HG03571 (cell line): ENCODE data around the gene SLC6A3.
"Not testable (repeated sequence)": the region's sequence is repeated elsewhere in the genome, so short reads cannot be mapped to it uniquely, and the experiment has no call there.

Experiments used
- ATAC-seq: cut with Tn5 transposase; IDR thresholded peaks from one replicate; pipeline ENCODE4 v1.9.1; 2021; ENCODE audit not compliant: unreplicated experiment

SLC6A3 gene

GRCh38 chr5:1478271-1479035 is 33.2 kb upstream of the SLC6A3 start:
- ATAC-seq: no peak

- ATAC-seq: no peak
These were observed 32.1 kb upstream of the SLC6A3 start for GRCh38 chr5:1477341-1477740.

- ATAC-seq: no peak
These were observed 31.7 kb upstream of the SLC6A3 start for GRCh38 chr5:1476967-1477310.

- ATAC-seq: no peak
These were observed 31.1 kb upstream of the SLC6A3 start for GRCh38 chr5:1476181-1476966.

GRCh38 chr5:1475544-1475900 is 30.3 kb upstream of the SLC6A3 start:
- not testable (repeated sequence) for ATAC-seq

- no peak for ATAC-seq
These were observed 29.8 kb upstream of the SLC6A3 start for GRCh38 chr5:1474866-1475543.

- no peak for ATAC-seq
These were observed 29.1 kb upstream of the SLC6A3 start for GRCh38 chr5:1474183-1474839.

GRCh38 chr5:1473746-1474145 is 28.5 kb upstream of the SLC6A3 start:
- ATAC-seq: no peak

GRCh38 chr5:1472964-1473628 is 27.9 kb upstream of the SLC6A3 start:
- no peak for ATAC-seq

GRCh38 chr5:1471997-1472963 is 27.0 kb upstream of the SLC6A3 start:
- ATAC-seq: no peak

GRCh38 chr5:1471240-1471853 is 26.1 kb upstream of the SLC6A3 start:
- no peak for ATAC-seq

GRCh38 chr5:1470762-1471211 is 25.5 kb upstream of the SLC6A3 start:
- no peak for ATAC-seq

- no peak for ATAC-seq
These were observed 23.6 kb upstream of the SLC6A3 start for GRCh38 chr5:1468629-1469527.

GRCh38 chr5:1468247-1468612 is 23.0 kb upstream of the SLC6A3 start:
- no peak for ATAC-seq

GRCh38 chr5:1467341-1468246 is 22.4 kb upstream of the SLC6A3 start:
- no peak for ATAC-seq

GRCh38 chr5:1466631-1467265 is 21.5 kb upstream of the SLC6A3 start:
- ATAC-seq: no peak

GRCh38 chr5:1465966-1466471 is 20.8 kb upstream of the SLC6A3 start:
- ATAC-seq: no peak
